Measurements from ENCODE around the gene SMARCA1.

SMARCA1 gene

DNA sequence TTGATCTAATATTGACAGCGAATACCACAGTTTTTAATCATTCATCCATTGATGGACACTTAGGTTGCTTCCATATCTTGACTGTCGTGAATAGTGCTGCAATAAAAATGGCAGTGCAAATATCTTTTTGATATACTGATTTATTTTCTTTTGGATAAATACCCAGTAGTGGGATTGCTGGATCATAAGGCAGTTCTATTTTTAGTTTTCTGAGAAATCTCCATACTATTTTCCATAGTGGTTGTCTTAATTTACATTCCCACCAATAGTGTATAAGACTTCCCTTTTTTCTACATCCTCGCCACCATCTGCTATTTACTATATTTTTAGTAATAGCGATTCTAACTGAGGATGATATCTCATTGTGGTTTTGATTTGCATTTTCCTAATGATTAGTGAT, 100.1 kb downstream of the SMARCA1 start:
- in situ Hi-C loops (cut with MboI; ENCODE audit: low pct_unique_long_range_greater_than_20kb, low sequenced_read_pairs, unreplicated experiment): no loop called here
- TF ChIP-seq, protein P1, sequence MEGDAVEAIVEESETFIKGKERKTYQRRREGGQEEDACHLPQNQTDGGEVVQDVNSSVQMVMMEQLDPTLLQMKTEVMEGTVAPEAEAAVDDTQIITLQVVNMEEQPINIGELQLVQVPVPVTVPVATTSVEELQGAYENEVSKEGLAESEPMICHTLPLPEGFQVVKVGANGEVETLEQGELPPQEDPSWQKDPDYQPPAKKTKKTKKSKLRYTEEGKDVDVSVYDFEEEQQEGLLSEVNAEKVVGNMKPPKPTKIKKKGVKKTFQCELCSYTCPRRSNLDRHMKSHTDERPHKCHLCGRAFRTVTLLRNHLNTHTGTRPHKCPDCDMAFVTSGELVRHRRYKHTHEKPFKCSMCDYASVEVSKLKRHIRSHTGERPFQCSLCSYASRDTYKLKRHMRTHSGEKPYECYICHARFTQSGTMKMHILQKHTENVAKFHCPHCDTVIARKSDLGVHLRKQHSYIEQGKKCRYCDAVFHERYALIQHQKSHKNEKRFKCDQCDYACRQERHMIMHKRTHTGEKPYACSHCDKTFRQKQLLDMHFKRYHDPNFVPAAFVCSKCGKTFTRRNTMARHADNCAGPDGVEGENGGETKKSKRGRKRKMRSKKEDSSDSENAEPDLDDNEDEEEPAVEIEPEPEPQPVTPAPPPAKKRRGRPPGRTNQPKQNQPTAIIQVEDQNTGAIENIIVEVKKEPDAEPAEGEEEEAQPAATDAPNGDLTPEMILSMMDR (IDR thresholded peaks at IDR 0.05; ENCODE audit: extremely low read depth, insufficient read depth, missing control alignments): no peak
- no peak for DNase-seq (ENCODE audit: low spot score)

DNA sequence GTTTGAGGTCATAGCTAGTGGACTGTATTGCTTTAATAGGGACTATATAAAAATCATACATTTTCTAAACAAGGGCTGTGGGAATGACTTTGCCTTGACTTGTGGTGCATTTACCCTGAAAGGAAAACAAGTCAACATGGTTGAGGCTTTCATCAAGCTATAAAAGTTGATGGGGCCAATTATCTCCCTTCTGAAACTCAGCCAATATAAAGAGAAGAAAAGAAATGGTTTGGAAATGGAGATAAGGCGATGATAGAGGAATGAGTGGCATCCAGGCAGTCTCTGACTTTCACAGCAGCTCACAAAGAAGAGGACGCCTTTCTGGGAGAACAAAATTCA, 118.7 kb downstream of the SMARCA1 start:
- in situ Hi-C loops (cut with MboI; ENCODE audit: low pct_unique_long_range_greater_than_20kb, low sequenced_read_pairs, unreplicated experiment): no loop called here
- TF ChIP-seq, protein P1 (IDR thresholded peaks at IDR 0.05; ENCODE audit: extremely low read depth, insufficient read depth, missing control alignments): no peak
- no peak for DNase-seq (ENCODE audit: low spot score)

DNA sequence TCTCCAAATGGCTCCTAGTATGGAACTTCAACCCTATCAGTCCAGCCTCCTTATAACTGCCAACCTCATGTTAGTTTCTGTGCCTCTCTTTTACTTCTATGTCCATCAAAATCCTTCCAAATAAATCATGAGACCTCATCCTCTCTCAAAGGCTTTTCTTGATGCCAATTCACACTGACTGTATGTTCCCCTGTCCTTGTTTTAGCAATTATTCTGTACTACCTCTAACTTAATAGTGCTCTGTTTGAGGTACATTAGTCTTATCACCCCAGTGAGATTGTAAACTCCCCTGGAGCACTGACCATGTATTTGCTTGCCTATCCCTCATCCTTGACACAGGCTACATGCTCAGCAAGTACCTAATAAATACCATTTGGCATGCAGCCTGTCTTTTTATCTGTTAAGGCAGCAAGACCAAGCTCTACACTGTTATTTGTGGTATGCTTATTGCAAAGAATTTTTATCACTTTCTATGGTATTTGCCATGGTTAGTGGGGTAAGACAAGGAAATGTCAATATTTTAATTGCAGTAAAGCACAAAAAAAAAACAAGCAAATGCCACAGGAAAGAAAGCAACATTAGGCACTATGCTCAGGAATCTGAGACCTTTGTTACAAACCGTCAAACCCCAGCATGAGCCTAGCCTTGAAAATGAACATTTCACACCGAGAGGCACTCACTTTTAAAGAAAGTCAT, 119.2 kb downstream of the SMARCA1 start:
- in situ Hi-C loops (cut with MboI; ENCODE audit: low pct_unique_long_range_greater_than_20kb, low sequenced_read_pairs, unreplicated experiment): no loop called here
- DNase-seq (ENCODE audit: low spot score): no peak
- TF ChIP-seq, protein P1 (IDR thresholded peaks at IDR 0.05; ENCODE audit: extremely low read depth, insufficient read depth, missing control alignments): no peak

Measured in GM13977 (cell line).